Measurements from ENCODE around the gene MTARC1.
A peak's percentile ranks its signal among the peaks of the same experiment; 100 is the strongest.

Gene MTARC1
- total RNA-seq = 0 to 0.17 (median 0.09) reads per million in 3 donors

GRCh38 chr1:220786337-220787068, at the start of gene MTARC1:
Gene MTARC1 (plus strand): TSS chr1:220786913. CDS start chr1:220786945, 32 bp downstream.
- Histone ChIP-seq H3K36me3 (ENCODE audit: control insufficient read depth, insufficient read depth, low read length) (no peaks in the 10 kb centered on the region), H3K9me3 (ENCODE audit: control insufficient read depth, low read length) (no peaks in the 10 kb centered on the region), H3K27ac (ENCODE audit: insufficient read depth, low read length, poor library complexity, severe bottlenecking) (no peak within 1 kb of the TSS), H3K4me1 (ENCODE audit: control insufficient read depth, insufficient read depth, low read length, poor library complexity, severe bottlenecking) (no peaks in the 10 kb centered on the region), H3K4me3 (ENCODE audit: insufficient read depth, low read depth, low read length, poor library complexity, severe bottlenecking) (no peak within 1 kb of the TSS), H3K27me3 (replicated peaks; ENCODE audit: control insufficient read depth, insufficient read depth, low read length, poor library complexity, severe bottlenecking) (peaks cover 7% of the 10 kb centered on the region)
- no peak for DNase-seq

GRCh38 chr1:220741349-220741748, 45.4 kb upstream of the MTARC1 start:
- no peaks in the 10 kb centered on the region for H3K9me3 ChIP-seq (ENCODE audit: control insufficient read depth, low read length)
- no peaks in the 10 kb centered on the region for H3K36me3 ChIP-seq (ENCODE audit: control insufficient read depth, insufficient read depth, low read length)
- H3K27me3 ChIP-seq (replicated peaks; ENCODE audit: control insufficient read depth, insufficient read depth, low read length, poor library complexity, severe bottlenecking) = no peaks in the 10 kb centered on the region
- no peak for DNase-seq
- H3K27ac ChIP-seq (ENCODE audit: insufficient read depth, low read length, poor library complexity, severe bottlenecking) = no peak overlapping the region
- H3K4me3 ChIP-seq (ENCODE audit: insufficient read depth, low read depth, low read length, poor library complexity, severe bottlenecking) = no peak overlapping the region
- no peaks in the 10 kb centered on the region for H3K4me1 ChIP-seq (ENCODE audit: control insufficient read depth, insufficient read depth, low read length, poor library complexity, severe bottlenecking)

- Histone ChIP-seq H3K36me3 (ENCODE audit: control insufficient read depth, insufficient read depth, low read length) (no peaks in the 10 kb centered on the region), H3K27me3 (replicated peaks; ENCODE audit: control insufficient read depth, insufficient read depth, low read length, poor library complexity, severe bottlenecking) (no peaks in the 10 kb centered on the region), H3K9me3 (ENCODE audit: control insufficient read depth, low read length) (no peaks in the 10 kb centered on the region), H3K4me1 (ENCODE audit: control insufficient read depth, insufficient read depth, low read length, poor library complexity, severe bottlenecking) (no peaks in the 10 kb centered on the region), H3K4me3 (ENCODE audit: insufficient read depth, low read depth, low read length, poor library complexity, severe bottlenecking) (no peak overlapping the region), H3K27ac (ENCODE audit: insufficient read depth, low read length, poor library complexity, severe bottlenecking) (no peak overlapping the region)
- no peak for DNase-seq
Observed at GRCh38 chr1:220741825-220742224, 44.9 kb upstream of the MTARC1 start.

- Histone ChIP-seq H3K36me3 (ENCODE audit: control insufficient read depth, insufficient read depth, low read length) (no peaks in the 10 kb centered on the region), H3K9me3 (ENCODE audit: control insufficient read depth, low read length) (no peaks in the 10 kb centered on the region), H3K27ac (ENCODE audit: insufficient read depth, low read length, poor library complexity, severe bottlenecking) (no peak overlapping the region), H3K4me1 (ENCODE audit: control insufficient read depth, insufficient read depth, low read length, poor library complexity, severe bottlenecking) (no peaks in the 10 kb centered on the region), H3K27me3 (replicated peaks; ENCODE audit: control insufficient read depth, insufficient read depth, low read length, poor library complexity, severe bottlenecking) (no peaks in the 10 kb centered on the region), H3K4me3 (ENCODE audit: insufficient read depth, low read depth, low read length, poor library complexity, severe bottlenecking) (no peak overlapping the region)
- DNase-seq = no peak
Observed at GRCh38 chr1:220742520-220742919, 44.2 kb upstream of the MTARC1 start.

GRCh38 chr1:220746851-220747250, 39.9 kb upstream of the MTARC1 start:
- DNase-seq = no peak
- H3K27ac ChIP-seq (ENCODE audit: insufficient read depth, low read length, poor library complexity, severe bottlenecking) = no peak overlapping the region
- H3K9me3 ChIP-seq (ENCODE audit: control insufficient read depth, low read length) = no peaks in the 10 kb centered on the region
- H3K4me3 ChIP-seq (ENCODE audit: insufficient read depth, low read depth, low read length, poor library complexity, severe bottlenecking) = no peak overlapping the region
- peaks cover 4% of the 10 kb centered on the region for H3K4me1 ChIP-seq (ENCODE audit: control insufficient read depth, insufficient read depth, low read length, poor library complexity, severe bottlenecking)
- H3K36me3 ChIP-seq (ENCODE audit: control insufficient read depth, insufficient read depth, low read length) = no peaks in the 10 kb centered on the region
- H3K27me3 ChIP-seq (replicated peaks; ENCODE audit: control insufficient read depth, insufficient read depth, low read length, poor library complexity, severe bottlenecking) = peaks cover 4% of the 10 kb centered on the region

- peaks cover 4% of the 10 kb centered on the region for H3K27me3 ChIP-seq (replicated peaks; ENCODE audit: control insufficient read depth, insufficient read depth, low read length, poor library complexity, severe bottlenecking)
Observed at GRCh38 chr1:220747437-220748088, 39.1 kb upstream of the MTARC1 start.

GRCh38 chr1:220748089-220748934, 38.4 kb upstream of the MTARC1 start, which contains the start of gene MTARC2:
Gene MTARC2 (plus strand): TSS chr1:220748322. CDS start chr1:220748532, 210 bp downstream.
- Histone ChIP-seq H3K4me1 (ENCODE audit: control insufficient read depth, insufficient read depth, low read length, poor library complexity, severe bottlenecking) (peaks cover 4% of the 10 kb centered on the region), H3K4me3 (ENCODE audit: insufficient read depth, low read depth, low read length, poor library complexity, severe bottlenecking) (peak within 1 kb of the TSS; percentile 36), H3K27ac (ENCODE audit: insufficient read depth, low read length, poor library complexity, severe bottlenecking) (no peak within 1 kb of the TSS), H3K9me3 (ENCODE audit: control insufficient read depth, low read length) (no peaks in the 10 kb centered on the region), H3K36me3 (ENCODE audit: control insufficient read depth, insufficient read depth, low read length) (no peaks in the 10 kb centered on the region), H3K27me3 (replicated peaks; ENCODE audit: control insufficient read depth, insufficient read depth, low read length, poor library complexity, severe bottlenecking) (peaks cover 4% of the 10 kb centered on the region)
- no peak for DNase-seq

More at GRCh38 chr1:220747437-220748088, 39.1 kb upstream of the MTARC1 start:
- DNase-seq = no peak
- Histone ChIP-seq H3K4me1 (ENCODE audit: control insufficient read depth, insufficient read depth, low read length, poor library complexity, severe bottlenecking) (peaks cover 4% of the 10 kb centered on the region), H3K36me3 (ENCODE audit: control insufficient read depth, insufficient read depth, low read length) (no peaks in the 10 kb centered on the region), H3K9me3 (ENCODE audit: control insufficient read depth, low read length) (no peaks in the 10 kb centered on the region), H3K27ac (ENCODE audit: insufficient read depth, low read length, poor library complexity, severe bottlenecking) (no peak overlapping the region), H3K4me3 (ENCODE audit: insufficient read depth, low read depth, low read length, poor library complexity, severe bottlenecking) (no peak overlapping the region)

GRCh38 chr1:220748936-220749335, 37.8 kb upstream of the MTARC1 start:
- no peak overlapping the region for H3K4me3 ChIP-seq (ENCODE audit: insufficient read depth, low read depth, low read length, poor library complexity, severe bottlenecking)
- no peaks in the 10 kb centered on the region for H3K36me3 ChIP-seq (ENCODE audit: control insufficient read depth, insufficient read depth, low read length)
- H3K9me3 ChIP-seq (ENCODE audit: control insufficient read depth, low read length) = no peaks in the 10 kb centered on the region
- H3K27ac ChIP-seq (ENCODE audit: insufficient read depth, low read length, poor library complexity, severe bottlenecking) = no peak overlapping the region
- no peak for DNase-seq
- peaks cover 4% of the 10 kb centered on the region for H3K4me1 ChIP-seq (ENCODE audit: control insufficient read depth, insufficient read depth, low read length, poor library complexity, severe bottlenecking)
- peaks cover 4% of the 10 kb centered on the region for H3K27me3 ChIP-seq (replicated peaks; ENCODE audit: control insufficient read depth, insufficient read depth, low read length, poor library complexity, severe bottlenecking)

- no peak for DNase-seq
- Histone ChIP-seq H3K27ac (ENCODE audit: insufficient read depth, low read length, poor library complexity, severe bottlenecking) (no peak overlapping the region), H3K36me3 (ENCODE audit: control insufficient read depth, insufficient read depth, low read length) (no peaks in the 10 kb centered on the region), H3K27me3 (replicated peaks; ENCODE audit: control insufficient read depth, insufficient read depth, low read length, poor library complexity, severe bottlenecking) (peaks cover 4% of the 10 kb centered on the region), H3K4me1 (ENCODE audit: control insufficient read depth, insufficient read depth, low read length, poor library complexity, severe bottlenecking) (peaks cover 4% of the 10 kb centered on the region), H3K4me3 (ENCODE audit: insufficient read depth, low read depth, low read length, poor library complexity, severe bottlenecking) (no peak overlapping the region), H3K9me3 (ENCODE audit: control insufficient read depth, low read length) (no peaks in the 10 kb centered on the region)
Observed at GRCh38 chr1:220750131-220750515, 36.6 kb upstream of the MTARC1 start.

Measured in effector memory CD4-positive, alpha-beta T cell (primary cell).